ENCODE results near the gene GXYLT1.

DNA sequence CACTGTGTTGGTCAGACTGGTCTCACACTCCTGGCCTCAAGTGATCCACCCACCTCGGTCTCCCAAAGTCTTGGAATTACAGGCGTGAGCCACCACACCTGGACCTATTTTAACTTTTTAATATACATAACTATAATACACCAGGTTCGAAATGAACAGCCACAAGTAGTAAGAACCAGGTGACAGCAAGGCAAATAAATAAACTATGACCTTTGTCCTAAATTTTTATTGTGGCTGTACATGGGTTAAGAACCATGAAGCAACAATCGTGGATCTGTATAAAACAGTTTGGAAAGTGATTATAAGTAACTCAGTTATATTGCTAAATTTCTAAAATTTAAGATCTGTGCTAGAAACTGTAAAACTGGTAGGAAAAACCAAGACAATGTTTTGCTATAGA, 41.5 kb downstream of the GXYLT1 start:
- TF ChIP-seq, protein P1, sequence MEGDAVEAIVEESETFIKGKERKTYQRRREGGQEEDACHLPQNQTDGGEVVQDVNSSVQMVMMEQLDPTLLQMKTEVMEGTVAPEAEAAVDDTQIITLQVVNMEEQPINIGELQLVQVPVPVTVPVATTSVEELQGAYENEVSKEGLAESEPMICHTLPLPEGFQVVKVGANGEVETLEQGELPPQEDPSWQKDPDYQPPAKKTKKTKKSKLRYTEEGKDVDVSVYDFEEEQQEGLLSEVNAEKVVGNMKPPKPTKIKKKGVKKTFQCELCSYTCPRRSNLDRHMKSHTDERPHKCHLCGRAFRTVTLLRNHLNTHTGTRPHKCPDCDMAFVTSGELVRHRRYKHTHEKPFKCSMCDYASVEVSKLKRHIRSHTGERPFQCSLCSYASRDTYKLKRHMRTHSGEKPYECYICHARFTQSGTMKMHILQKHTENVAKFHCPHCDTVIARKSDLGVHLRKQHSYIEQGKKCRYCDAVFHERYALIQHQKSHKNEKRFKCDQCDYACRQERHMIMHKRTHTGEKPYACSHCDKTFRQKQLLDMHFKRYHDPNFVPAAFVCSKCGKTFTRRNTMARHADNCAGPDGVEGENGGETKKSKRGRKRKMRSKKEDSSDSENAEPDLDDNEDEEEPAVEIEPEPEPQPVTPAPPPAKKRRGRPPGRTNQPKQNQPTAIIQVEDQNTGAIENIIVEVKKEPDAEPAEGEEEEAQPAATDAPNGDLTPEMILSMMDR (IDR thresholded peaks at IDR 0.05; ENCODE audit: poor library complexity, severe bottlenecking): no peak
- TF ChIP-seq TAF1 (IDR thresholded peaks at IDR 0.05; ENCODE audit: low read depth): no peak
- no peak for TF ChIP-seq EP300 (conservative IDR thresholded peaks at IDR 0.05; ENCODE audit: poor library complexity, severe bottlenecking)
